Chondrocyte (in vitro differentiated cells): ENCODE measurements around the gene BAZ1B. TPM values are rescaled to one million over a fixed set of nuclear protein-coding genes. Genes with fewer than 3 reads are reported as not detected.
"Not testable (repeated sequence)": the region's sequence is repeated elsewhere in the genome, so short reads cannot be mapped to it uniquely, and the experiment has no call there.

Source experiments
- DNase-seq: peaks from one replicate; pipeline ENCODE4 v3.0.0; 2021; ENCODE audit warnings: mixed read lengths, low spot score
- H3K27ac Mint-ChIP-seq: one replicate; pipeline ENCODE4 v1.8.0; 2021; ENCODE audit warnings: mild to moderate bottlenecking, moderate library complexity, mixed read lengths; ENCODE audit not compliant: unreplicated experiment
- H3K27me3 Mint-ChIP-seq: 2 replicates; pipeline ENCODE4 v1.8.0; 2021; ENCODE audit warnings: low read depth, mixed read lengths
- H3K36me3 Mint-ChIP-seq: 2 replicates; pipeline ENCODE4 v1.8.0; 2021; ENCODE audit warnings: low read depth, mixed read lengths
- H3K4me1 Mint-ChIP-seq: 2 replicates; pipeline ENCODE4 v1.8.0; 2021; ENCODE audit warnings: low read depth, mild to moderate bottlenecking, mixed read lengths
- H3K4me3 Mint-ChIP-seq: one replicate; pipeline ENCODE4 v1.8.0; 2021; ENCODE audit warnings: mild to moderate bottlenecking, moderate library complexity, mixed read lengths; ENCODE audit not compliant: unreplicated experiment
- H3K9me3 Mint-ChIP-seq: 2 replicates; pipeline ENCODE4 v1.8.0; 2021; ENCODE audit warnings: low read depth, mixed read lengths
- CTCF ChIP-seq: fragments of 200-600 bp; sonication (generic); IDR thresholded peaks from 2 replicates; pipeline ENCODE4 v1.5.0; 2021; ENCODE audit warnings: antibody characterized with exemption, mild to moderate bottlenecking, moderate library complexity
- total RNA-seq: library from RNA; stranded (reverse); gene quantifications from 3 replicates; pipeline ENCODE4 v1.2.1, GENCODE V29; 2021

The BAZ1B gene
- total RNA-seq, 1 donor from 2014 or later, result 65.5 TPM

GRCh38 chr7:73424489-73424885, 97.6 kb downstream of the BAZ1B start:
- H3K27me3 Mint-ChIP-seq, result no peaks in the 10 kb centered on the region
- no peaks in the 10 kb centered on the region for H3K9me3 Mint-ChIP-seq
- H3K4me1 Mint-ChIP-seq, result peaks cover 12% of the 10 kb centered on the region
- no peaks in the 10 kb centered on the region for H3K36me3 Mint-ChIP-seq
- H3K27ac Mint-ChIP-seq, result no peak overlapping the region
- no peak for DNase-seq
- peak overlapping the region; percentile 15 for H3K4me3 Mint-ChIP-seq
- TF ChIP-seq CTCF, result no peak

- Mint-ChIP-seq H3K36me3 (no peaks in the 10 kb centered on the region), H3K4me3 (peak overlapping the region; percentile 55), H3K9me3 (no peaks in the 10 kb centered on the region), H3K27ac (peak overlapping the region; percentile 17), H3K27me3 (no peaks in the 10 kb centered on the region), H3K4me1 (peaks cover 12% of the 10 kb centered on the region)
- DNase-seq, result no peak
- no peak for TF ChIP-seq CTCF
These were observed 98.3 kb downstream of the BAZ1B start for GRCh38 chr7:73423519-73424488.

GRCh38 chr7:73420610-73421009, 101.5 kb downstream of the BAZ1B start:
- not testable (repeated sequence) for H3K36me3 Mint-ChIP-seq, H3K4me3 Mint-ChIP-seq, DNase-seq, H3K27me3 Mint-ChIP-seq, H3K9me3 Mint-ChIP-seq
- H3K27ac Mint-ChIP-seq, result peak overlapping the region; percentile 25
- peaks cover 12% of the 10 kb centered on the region for H3K4me1 Mint-ChIP-seq

- not testable (repeated sequence) for H3K36me3 Mint-ChIP-seq
- H3K27ac Mint-ChIP-seq, result peak overlapping the region; percentile 25
These were observed 102.1 kb downstream of the BAZ1B start for GRCh38 chr7:73420016-73420415.

GRCh38 chr7:73418113-73418703, 103.9 kb downstream of the BAZ1B start:
- no peak for DNase-seq
- peaks cover 6% of the 10 kb centered on the region for H3K4me1 Mint-ChIP-seq
- no peak overlapping the region for H3K27ac Mint-ChIP-seq
- H3K27me3 Mint-ChIP-seq, result no peaks in the 10 kb centered on the region
- H3K36me3 Mint-ChIP-seq, result no peaks in the 10 kb centered on the region
- TF ChIP-seq CTCF, result no peak
- H3K4me3 Mint-ChIP-seq, result no peak overlapping the region
- no peaks in the 10 kb centered on the region for H3K9me3 Mint-ChIP-seq

More at GRCh38 chr7:73420016-73420415, 102.1 kb downstream of the BAZ1B start:
- not testable (repeated sequence) for H3K4me3 Mint-ChIP-seq, DNase-seq, H3K9me3 Mint-ChIP-seq, H3K27me3 Mint-ChIP-seq
- H3K4me1 Mint-ChIP-seq, result peaks cover 12% of the 10 kb centered on the region

GRCh38 chr7:73410541-73411131, 111.5 kb downstream of the BAZ1B start:
- not testable (repeated sequence) for H3K36me3 Mint-ChIP-seq, H3K27me3 Mint-ChIP-seq, DNase-seq, H3K4me1 Mint-ChIP-seq, H3K27ac Mint-ChIP-seq, H3K9me3 Mint-ChIP-seq
- peak overlapping the region; percentile 48 for H3K4me3 Mint-ChIP-seq

GRCh38 chr7:73404860-73405259, 117.2 kb downstream of the BAZ1B start:
- not testable (repeated sequence) for DNase-seq, H3K27ac Mint-ChIP-seq, H3K27me3 Mint-ChIP-seq, H3K4me1 Mint-ChIP-seq, H3K9me3 Mint-ChIP-seq, H3K36me3 Mint-ChIP-seq, H3K4me3 Mint-ChIP-seq

GRCh38 chr7:73399185-73400050, 122.7 kb downstream of the BAZ1B start:
- DNase-seq, H3K36me3 Mint-ChIP-seq, H3K9me3 Mint-ChIP-seq, H3K27ac Mint-ChIP-seq, H3K4me1 Mint-ChIP-seq, H3K4me3 Mint-ChIP-seq, H3K27me3 Mint-ChIP-seq: not testable (repeated sequence)
